Measurements from ENCODE around the gene DTX2. TPM values are rescaled to one million over a fixed set of nuclear protein-coding genes. Genes with fewer than 3 reads are reported as not detected.
"Not testable (repeated sequence)": the region's sequence is repeated elsewhere in the genome, so short reads cannot be mapped to it uniquely, and the experiment has no call there.

Gene DTX2
- total and polyA plus RNA-seq, 10 donors = 17.9 to 60.6 (median 42.9) TPM

DNA sequence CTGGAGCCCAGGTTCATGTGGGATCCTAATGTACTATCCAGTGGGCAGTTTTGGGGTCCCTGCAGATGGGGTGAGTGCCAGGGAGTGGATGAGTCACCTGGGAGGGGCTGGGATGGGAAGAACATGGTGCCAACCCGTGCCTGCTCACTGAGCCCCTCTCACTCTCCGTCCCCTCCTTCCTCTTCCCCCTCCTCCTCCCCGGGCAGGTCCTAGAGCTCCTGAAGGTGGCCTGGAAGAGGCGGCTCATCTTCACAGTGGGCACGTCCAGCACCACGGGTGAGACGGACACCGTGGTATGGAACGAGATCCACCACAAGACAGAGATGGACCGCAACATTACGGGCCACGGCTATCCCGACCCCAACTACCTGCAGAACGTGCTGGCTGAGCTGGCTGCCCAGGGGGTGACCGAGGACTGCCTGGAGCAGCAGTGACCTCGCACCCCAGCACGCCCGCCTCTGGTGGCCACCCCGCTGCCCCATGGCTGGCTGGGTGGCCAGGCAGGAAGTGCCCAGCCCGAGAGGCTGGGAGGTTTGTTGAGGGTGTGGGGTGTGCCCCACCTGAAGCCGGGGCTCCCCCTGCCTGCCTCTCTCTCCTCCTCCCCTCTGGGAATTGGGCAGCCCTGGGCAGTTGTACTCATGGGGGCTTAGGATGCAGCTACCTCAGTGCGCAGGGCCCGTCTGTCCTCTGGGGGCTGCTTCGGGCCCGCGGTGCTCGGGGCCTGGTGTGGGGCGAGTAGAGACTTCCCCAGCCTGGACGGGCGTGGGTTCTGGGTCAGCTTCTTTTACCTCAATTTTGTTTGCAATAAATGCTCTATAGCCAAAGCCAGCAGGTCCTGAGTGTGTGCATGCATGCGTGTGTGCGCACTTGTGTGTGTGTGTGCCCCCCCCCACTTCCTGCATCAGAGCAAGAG lies 43.9 kb downstream of the DTX2 start:
- intact Hi-C loops (cut with DNase I; ENCODE audit: low total_unique reads) = no loop called here
- no peaks in the 10 kb centered on the region for H3K9me3 ChIP-seq
- TF ChIP-seq POLR2A (IDR thresholded peaks at IDR 0.05) (no peak), POLR2AphosphoS5 (IDR thresholded peaks at IDR 0.05) (peak in 1 of 3 donors; percentile 43)
- H3K4me1 ChIP-seq = peaks cover 0 to 10% (median 2%) of the 10 kb centered on the region in 6 donors
- WGBS, 5 donors = 91 to 95% (median 94%) methylated on average over 26 to 32 of the region's 32 CpGs
- H3K36me3 ChIP-seq = peaks cover 0 to 61% (median 25%) of the 10 kb centered on the region in 6 donors
- H3K27me3 ChIP-seq (replicated peaks in 1 of 7) = no peaks in the 10 kb centered on the region
- peak overlapping the region in 1 of 8 donors; percentile 88 for H3K27ac ChIP-seq
- peak; percentile 75 for DNase-seq
- no peak overlapping the region for H3K4me3 ChIP-seq

DNA sequence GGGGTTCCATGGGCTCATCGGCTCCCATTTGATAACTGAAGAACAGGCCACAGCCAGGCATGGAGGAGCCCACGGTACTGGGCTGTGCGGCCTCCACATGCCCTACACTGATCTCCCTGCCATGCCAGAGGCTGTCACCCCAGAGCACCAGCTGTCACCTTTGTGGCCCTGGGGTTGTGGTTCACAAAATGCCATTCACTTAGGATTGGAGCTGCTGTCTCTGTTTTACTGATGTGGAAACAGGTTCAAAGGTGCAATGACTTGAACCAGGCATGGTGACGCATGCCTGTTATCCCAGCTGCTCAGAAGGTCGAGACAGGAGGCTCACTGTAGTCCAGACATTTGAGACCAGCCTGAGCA lies 44.6 kb downstream of the DTX2 start:
- 58 to 89% (median 84%) methylated on average over 3 to 5 of the region's 5 CpGs for WGBS, 5 donors
- TF ChIP-seq POLR2AphosphoS5 (IDR thresholded peaks at IDR 0.05) (no peak), POLR2A (IDR thresholded peaks at IDR 0.05) (no peak)
- TF ChIP-seq, protein P1, sequence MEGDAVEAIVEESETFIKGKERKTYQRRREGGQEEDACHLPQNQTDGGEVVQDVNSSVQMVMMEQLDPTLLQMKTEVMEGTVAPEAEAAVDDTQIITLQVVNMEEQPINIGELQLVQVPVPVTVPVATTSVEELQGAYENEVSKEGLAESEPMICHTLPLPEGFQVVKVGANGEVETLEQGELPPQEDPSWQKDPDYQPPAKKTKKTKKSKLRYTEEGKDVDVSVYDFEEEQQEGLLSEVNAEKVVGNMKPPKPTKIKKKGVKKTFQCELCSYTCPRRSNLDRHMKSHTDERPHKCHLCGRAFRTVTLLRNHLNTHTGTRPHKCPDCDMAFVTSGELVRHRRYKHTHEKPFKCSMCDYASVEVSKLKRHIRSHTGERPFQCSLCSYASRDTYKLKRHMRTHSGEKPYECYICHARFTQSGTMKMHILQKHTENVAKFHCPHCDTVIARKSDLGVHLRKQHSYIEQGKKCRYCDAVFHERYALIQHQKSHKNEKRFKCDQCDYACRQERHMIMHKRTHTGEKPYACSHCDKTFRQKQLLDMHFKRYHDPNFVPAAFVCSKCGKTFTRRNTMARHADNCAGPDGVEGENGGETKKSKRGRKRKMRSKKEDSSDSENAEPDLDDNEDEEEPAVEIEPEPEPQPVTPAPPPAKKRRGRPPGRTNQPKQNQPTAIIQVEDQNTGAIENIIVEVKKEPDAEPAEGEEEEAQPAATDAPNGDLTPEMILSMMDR (IDR thresholded peaks at IDR 0.05 in 8 of 11, conservative IDR thresholded peaks at IDR 0.05 in 3 of 11) = no peak
- DNase-seq = no peak
- peak overlapping the region in 1 of 8 donors; percentile 88 for H3K27ac ChIP-seq
- peaks cover 0 to 12% (median 2%) of the 10 kb centered on the region in 6 donors for H3K4me1 ChIP-seq
- H3K4me3 ChIP-seq = no peak overlapping the region
- H3K36me3 ChIP-seq = peaks cover 0 to 55% (median 25%) of the 10 kb centered on the region in 6 donors
- intact Hi-C loops (cut with DNase I; ENCODE audit: low total_unique reads) = no loop called here
- no peaks in the 10 kb centered on the region for H3K27me3 ChIP-seq (replicated peaks in 1 of 7)
- no peaks in the 10 kb centered on the region for H3K9me3 ChIP-seq

DNA sequence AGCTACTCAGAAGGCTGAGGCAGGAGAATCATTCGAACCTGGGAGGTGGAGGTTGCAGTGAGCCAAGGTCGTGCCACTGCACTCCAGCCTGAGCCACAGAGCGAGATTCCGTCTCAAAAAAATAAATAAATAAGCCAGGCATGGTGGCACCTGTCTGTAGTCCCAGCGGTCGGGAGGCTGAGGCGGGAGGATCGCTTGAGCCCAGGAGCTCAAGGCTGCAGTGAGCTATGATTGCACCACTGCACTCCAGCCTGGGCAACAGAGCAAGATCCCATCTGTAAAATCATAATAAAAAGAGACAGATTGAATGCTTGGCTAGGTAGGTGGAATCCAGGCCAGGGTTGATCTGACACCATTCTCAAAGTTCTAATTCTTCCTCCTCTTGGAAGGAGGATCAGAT lies 45.1 kb downstream of the DTX2 start:
- H3K4me3 ChIP-seq; H3K9me3 ChIP-seq; intact Hi-C loops (cut with DNase I; ENCODE audit: low total_unique reads); H3K27me3 ChIP-seq (replicated peaks in 1 of 7): not testable (repeated sequence)
- peaks cover 0 to 12% (median 2%) of the 10 kb centered on the region in 6 donors for H3K4me1 ChIP-seq
- peak; percentile 54 for DNase-seq
- peak overlapping the region in 2 of 8 donors; percentile 82 to 88 for H3K27ac ChIP-seq
- H3K36me3 ChIP-seq = peaks cover 0 to 51% (median 25%) of the 10 kb centered on the region in 6 donors
- WGBS, 5 donors = 95 to 98% (median 97%) methylated on average over 8 of the region's 8 CpGs

DNA sequence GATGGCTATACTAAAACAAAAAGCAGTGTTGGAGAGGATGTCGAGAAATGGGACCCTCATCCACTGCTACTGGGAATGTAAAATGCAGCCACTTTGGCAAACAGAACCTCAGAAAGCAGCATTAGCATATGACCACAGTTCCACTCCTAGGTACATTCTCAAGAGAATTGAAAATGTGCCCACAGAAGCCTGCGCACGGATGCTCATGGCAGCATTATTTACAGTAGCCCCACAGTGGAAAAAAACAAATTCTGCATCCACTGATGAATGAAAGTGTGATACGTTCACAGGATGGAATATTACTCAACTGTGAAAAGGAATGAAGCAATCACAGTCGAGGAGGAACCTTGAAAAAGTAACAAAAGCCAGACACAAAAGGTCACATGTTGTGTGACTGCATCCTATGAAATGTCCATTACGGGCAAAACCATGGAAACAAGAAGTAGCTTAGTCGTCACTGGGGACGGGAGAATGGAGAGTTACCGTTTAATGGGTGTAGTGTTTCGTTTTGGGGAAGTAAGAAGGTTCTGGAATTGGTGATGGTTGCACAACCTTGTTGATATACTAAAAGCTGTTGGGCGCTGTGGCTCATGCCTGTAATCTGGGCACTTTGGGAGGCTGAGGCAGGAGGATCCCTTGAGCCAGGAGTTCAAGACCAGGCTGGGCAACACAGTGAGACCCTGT lies 46.4 kb downstream of the DTX2 start:
- Histone ChIP-seq H3K4me3 (no peak overlapping the region), H3K27me3 (replicated peaks in 1 of 7) (no peaks in the 10 kb centered on the region), H3K27ac (peak overlapping the region in 6 of 8 donors; percentile 44 to 88 (median 66)), H3K4me1 (peaks cover 0 to 14% (median 3%) of the 10 kb centered on the region in 6 donors), H3K36me3 (peaks cover 0 to 39% (median 22%) of the 10 kb centered on the region in 6 donors), H3K9me3 (no peaks in the 10 kb centered on the region)
- intact Hi-C loops (cut with DNase I; ENCODE audit: low total_unique reads) = no loop called here
- WGBS, 5 donors = 54 to 76% (median 65%) methylated on average over 11 of the region's 11 CpGs
- peak; percentile 64 for DNase-seq
- TF ChIP-seq POLR2AphosphoS5 (IDR thresholded peaks at IDR 0.05) = peak in 1 of 3 donors; percentile 79
- TF ChIP-seq, protein P1 (IDR thresholded peaks at IDR 0.05 in 8 of 11, conservative IDR thresholded peaks at IDR 0.05 in 3 of 11) = no peak
